SK-N-MC (cell line): ENCODE data around the gene SPOUT1.

ENCODE experiments used
- EZH2 ChIP-seq: fragments of 200-600 bp; sonication (generic); IDR thresholded peaks from one replicate; pipeline ENCODE4 v1.6.1; 2017; ENCODE audit warnings: antibody characterized with exemption
- FOXP2 ChIP-seq: optimal IDR thresholded peaks from 2 replicates; pipeline ENCODE3; 2011; ENCODE audit warnings: mild to moderate bottlenecking, moderate library complexity; ENCODE audit not compliant: insufficient read depth; ENCODE audit errors: extremely low read length, control extremely low read depth
- POLR2AphosphoS5 ChIP-seq: IDR thresholded peaks from 2 replicates; pipeline ENCODE4 v1.6.1; 2012; ENCODE audit warnings: mild to moderate bottlenecking, low read depth, low read length, borderline replicate concordance

DNA sequence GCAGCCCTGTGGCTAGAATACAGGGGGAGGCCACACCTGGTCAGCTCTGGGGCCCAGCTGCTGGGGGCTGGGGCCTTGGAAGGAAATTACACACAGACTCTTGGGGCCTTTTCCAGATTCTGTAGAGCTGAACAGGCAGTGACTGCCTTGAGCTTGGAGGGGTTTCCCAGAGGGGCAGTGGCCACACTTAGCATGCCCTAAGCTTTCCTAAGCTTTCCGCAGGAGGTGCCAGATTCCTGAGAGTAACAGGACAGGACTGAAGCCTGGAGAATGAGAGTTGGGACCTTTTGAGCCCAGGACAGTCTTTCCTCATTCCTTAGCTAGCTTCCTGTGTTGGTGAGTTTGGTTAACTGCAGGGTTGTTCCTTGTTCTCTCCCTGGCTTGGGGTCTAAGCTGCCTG, 41.1 kb downstream of the SPOUT1 start:
- TF ChIP-seq EZH2 (no peak), POLR2AphosphoS5 (no peak), FOXP2 (no peak)
